Subcutaneous adipose tissue (tissue), 4 donors: ENCODE results near the gene SRCIN1. TPM values are rescaled to one million over a fixed set of nuclear protein-coding genes. Genes with fewer than 3 reads are reported as not detected.

ENCODE experiments used
- total RNA-seq, 4 donors: library from RNA; depleted of rRNA; stranded (reverse); fragments of >200 nt; gene quantifications; one replicate each; pipeline ENCODE4 v1.1.0, GENCODE V29; 2016
- TF ChIP-seq, protein P1 (sequence below): fragments of 450-650 bp; IDR thresholded peaks from one replicate; pipeline ENCODE4 v1.5.1; 2016; ENCODE audit warnings: low read depth, mild to moderate bottlenecking, control low read depth, antibody characterized with exemption, moderate library complexity

SRCIN1 gene
- total RNA-seq, 4 donors from 2014 or later = 0.82 to 11.5 (median 4.0) TPM

DNA sequence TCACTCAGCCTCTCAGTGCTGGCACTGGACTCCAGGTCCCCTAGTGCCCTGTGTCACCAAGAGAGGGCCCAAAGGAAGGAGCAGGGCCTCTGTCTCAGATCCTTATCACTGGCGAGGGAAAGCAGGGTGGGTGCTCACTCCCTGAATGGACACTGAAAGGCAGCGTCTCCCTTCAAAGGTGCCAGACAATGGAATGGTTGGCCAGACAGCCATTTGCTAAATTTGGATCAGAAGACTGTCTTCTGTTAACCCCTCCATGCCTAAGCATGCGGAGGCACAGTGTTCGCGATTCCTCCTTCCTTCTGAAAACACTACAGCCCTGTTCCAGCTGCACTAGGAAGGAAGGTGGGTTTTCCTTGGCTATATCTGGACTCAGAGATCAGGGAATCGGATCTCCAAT lies 48.4 kb downstream of the SRCIN1 start:
- TF ChIP-seq, protein P1, sequence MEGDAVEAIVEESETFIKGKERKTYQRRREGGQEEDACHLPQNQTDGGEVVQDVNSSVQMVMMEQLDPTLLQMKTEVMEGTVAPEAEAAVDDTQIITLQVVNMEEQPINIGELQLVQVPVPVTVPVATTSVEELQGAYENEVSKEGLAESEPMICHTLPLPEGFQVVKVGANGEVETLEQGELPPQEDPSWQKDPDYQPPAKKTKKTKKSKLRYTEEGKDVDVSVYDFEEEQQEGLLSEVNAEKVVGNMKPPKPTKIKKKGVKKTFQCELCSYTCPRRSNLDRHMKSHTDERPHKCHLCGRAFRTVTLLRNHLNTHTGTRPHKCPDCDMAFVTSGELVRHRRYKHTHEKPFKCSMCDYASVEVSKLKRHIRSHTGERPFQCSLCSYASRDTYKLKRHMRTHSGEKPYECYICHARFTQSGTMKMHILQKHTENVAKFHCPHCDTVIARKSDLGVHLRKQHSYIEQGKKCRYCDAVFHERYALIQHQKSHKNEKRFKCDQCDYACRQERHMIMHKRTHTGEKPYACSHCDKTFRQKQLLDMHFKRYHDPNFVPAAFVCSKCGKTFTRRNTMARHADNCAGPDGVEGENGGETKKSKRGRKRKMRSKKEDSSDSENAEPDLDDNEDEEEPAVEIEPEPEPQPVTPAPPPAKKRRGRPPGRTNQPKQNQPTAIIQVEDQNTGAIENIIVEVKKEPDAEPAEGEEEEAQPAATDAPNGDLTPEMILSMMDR = no peak

DNA sequence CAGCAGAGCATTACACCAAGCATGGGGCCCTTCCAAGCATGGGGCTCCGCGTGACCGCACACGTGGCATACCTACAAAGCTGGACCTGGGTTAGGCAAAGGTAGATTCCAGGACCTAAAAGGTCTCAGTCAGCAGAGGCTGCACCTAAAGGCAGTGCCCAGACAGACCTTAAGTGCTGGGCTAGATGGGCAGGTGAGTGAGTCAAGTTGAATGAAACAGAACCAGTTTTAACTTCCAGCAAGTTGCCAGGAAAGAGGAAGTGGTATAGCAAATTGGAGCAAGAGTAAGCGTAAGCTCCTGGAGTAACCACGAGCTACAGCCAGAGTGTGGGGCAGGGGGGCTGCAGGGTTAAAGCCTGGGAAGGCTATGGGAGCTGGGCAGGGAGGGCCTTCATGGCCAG lies 49.5 kb downstream of the SRCIN1 start:
- TF ChIP-seq, protein P1 = no peak

DNA sequence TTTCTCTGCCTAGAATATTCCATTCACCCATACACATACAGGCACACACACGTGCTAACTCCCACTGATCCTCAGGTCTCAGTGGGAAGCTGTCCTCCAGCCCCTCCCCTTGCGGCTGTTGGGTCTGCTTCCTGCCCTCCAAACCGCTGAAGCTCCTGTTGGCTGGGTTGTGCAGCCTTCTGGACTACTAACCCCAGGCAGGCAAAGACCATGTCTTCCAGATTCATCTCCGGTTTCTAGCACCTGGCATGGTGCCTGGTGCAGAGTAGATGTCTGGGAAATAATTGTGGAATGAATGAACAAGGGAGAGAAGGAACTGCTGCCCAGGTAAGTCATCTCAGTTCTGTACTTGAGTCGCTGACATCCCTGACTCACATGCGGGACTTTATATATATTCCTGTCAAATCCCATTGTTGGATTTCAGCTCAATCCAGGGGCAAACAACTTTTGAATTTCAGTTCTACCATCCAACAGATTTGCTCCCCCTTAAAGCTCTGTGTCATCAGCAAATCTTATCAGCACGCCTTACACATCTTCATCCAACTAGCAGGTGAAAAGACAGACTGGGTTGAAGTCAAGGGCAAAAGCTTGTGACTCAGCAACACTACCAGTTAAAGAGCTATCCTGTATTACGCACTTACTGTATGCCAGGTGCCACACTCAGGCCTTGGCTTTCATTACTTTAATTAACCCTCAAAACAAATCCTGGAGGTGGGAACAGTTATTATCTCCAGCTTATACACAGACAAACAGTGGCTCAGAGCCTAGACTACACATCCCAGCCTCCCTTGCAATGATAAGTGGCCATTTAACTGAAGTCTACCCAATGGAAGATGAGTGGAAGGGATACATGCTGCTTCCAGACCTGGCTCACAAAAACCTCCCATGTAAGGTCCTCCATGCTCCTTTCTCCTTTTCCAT lies 51.1 kb downstream of the SRCIN1 start:
- TF ChIP-seq, protein P1 = no peak

DNA sequence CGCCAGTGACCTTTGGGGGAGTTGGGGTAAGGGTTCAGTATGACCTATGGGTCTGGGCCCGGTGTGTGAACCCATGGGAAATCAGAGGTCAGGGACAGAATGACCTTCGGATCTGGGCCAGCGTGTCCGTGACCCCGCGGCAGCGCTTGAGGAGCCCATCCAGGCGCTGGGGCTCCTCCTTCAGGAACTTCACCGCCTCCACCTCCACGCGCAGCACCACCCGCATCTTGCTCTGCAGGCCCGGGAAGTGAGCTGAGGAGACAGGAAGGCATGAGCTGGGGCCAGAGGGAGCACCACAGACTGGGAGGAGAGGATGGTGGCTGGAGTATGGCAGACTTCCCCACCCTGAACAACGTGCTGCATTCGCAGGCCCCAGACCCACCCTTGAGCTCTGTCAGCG lies 53.4 kb downstream of the SRCIN1 start:
- TF ChIP-seq, protein P1 = no peak

DNA sequence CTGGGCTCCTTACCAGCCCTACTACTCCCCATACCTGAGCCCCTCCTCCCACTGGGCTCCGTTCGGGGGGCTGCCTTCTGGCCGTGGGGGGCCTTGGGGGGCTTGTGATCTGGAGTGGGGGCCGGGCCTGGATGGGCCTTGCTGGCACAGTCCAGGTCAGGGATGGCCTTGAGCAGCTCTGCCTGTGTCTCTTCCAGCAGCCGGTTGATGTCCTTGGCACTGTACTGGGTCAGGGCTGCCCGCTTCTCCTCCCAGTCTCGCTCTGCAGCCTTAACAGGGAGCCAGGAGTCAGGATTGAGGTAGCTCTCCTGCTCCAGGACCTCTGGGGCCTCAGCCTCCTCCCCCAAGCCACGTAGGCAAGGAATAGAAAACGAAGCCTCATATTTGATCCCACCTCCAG lies 54.6 kb downstream of the SRCIN1 start:
- TF ChIP-seq, protein P1 = no peak

DNA sequence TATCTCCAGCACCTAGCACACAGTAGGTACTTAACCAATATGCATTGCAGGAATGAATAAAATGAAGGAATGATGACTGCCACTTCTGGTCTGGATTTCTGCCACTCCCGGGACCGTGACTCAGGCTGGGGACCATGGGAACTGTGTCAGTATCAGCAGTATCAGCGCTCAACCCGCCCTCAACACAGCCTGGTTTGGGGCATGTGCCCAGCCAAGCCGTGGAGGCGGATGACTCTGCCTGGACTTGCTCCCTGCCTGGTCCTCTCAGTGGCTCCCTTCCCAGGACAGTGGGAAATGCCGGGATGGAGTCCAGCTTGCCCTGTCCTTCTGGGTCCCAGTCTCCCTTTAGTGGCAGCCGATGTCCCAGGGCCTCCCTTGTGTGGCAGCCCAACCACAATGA lies 55.1 kb downstream of the SRCIN1 start:
- TF ChIP-seq, protein P1 = no peak

DNA sequence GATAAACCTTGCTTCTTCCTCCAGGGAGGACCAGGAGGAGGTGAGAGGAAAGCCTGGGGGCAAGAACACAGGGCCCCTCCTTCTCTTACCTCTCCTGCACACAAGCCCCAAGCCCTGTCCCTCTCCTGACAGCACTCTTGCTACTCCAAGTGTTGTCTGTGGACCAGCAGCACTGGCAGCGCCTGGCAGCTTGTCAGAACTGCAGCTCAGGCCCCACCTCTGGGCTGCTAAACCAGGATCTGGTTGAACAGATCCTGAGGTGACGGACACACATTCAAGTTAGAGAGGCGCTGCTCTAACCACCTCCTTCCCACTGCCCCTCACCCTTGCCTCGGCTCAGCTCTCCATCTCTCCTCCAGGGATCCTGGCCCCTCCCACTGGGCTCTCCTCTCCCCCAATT lies 56.5 kb downstream of the SRCIN1 start:
- TF ChIP-seq, protein P1 = no peak
